ENCODE measurements around the gene CALY. TPM values are rescaled to one million over a fixed set of nuclear protein-coding genes. Genes with fewer than 3 reads are reported as not detected.
A peak's percentile ranks its signal among the peaks of the same experiment; 100 is the strongest.

The CALY gene
- total RNA-seq, 1 donor from 2014 or later, result 3.5 TPM

GRCh38 chr10:133328358-133329343 lies 8.0 kb downstream of the CALY start:
- TF ChIP-seq, protein P1, sequence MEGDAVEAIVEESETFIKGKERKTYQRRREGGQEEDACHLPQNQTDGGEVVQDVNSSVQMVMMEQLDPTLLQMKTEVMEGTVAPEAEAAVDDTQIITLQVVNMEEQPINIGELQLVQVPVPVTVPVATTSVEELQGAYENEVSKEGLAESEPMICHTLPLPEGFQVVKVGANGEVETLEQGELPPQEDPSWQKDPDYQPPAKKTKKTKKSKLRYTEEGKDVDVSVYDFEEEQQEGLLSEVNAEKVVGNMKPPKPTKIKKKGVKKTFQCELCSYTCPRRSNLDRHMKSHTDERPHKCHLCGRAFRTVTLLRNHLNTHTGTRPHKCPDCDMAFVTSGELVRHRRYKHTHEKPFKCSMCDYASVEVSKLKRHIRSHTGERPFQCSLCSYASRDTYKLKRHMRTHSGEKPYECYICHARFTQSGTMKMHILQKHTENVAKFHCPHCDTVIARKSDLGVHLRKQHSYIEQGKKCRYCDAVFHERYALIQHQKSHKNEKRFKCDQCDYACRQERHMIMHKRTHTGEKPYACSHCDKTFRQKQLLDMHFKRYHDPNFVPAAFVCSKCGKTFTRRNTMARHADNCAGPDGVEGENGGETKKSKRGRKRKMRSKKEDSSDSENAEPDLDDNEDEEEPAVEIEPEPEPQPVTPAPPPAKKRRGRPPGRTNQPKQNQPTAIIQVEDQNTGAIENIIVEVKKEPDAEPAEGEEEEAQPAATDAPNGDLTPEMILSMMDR (IDR thresholded peaks at IDR 0.05), result no peak
- H3K9me3 Mint-ChIP-seq (ENCODE audit: unreplicated experiment), result peaks cover 5% of the 10 kb centered on the region
- H3K4me3 Mint-ChIP-seq (ENCODE audit: unreplicated experiment), result no peak overlapping the region
- DNase-seq (ENCODE audit: extremely low spot score, unreplicated experiment), result no peak
- H3K4me1 Mint-ChIP-seq (ENCODE audit: unreplicated experiment), result peaks cover 45% of the 10 kb centered on the region
- H3K36me3 Mint-ChIP-seq (ENCODE audit: unreplicated experiment), result peaks cover 2% of the 10 kb centered on the region
- peaks cover 21% of the 10 kb centered on the region for H3K27me3 Mint-ChIP-seq (ENCODE audit: unreplicated experiment)
- peak overlapping the region; percentile 83 for H3K27ac Mint-ChIP-seq (ENCODE audit: unreplicated experiment)

GRCh38 chr10:133327651-133328357 lies 8.9 kb downstream of the CALY start:
- DNase-seq (ENCODE audit: extremely low spot score, unreplicated experiment), result no peak
- Mint-ChIP-seq H3K9me3 (ENCODE audit: unreplicated experiment) (peaks cover 5% of the 10 kb centered on the region), H3K36me3 (ENCODE audit: unreplicated experiment) (peaks cover 2% of the 10 kb centered on the region), H3K27ac (ENCODE audit: unreplicated experiment) (no peak overlapping the region), H3K4me3 (ENCODE audit: unreplicated experiment) (no peak overlapping the region), H3K4me1 (ENCODE audit: unreplicated experiment) (peaks cover 45% of the 10 kb centered on the region), H3K27me3 (ENCODE audit: unreplicated experiment) (peaks cover 14% of the 10 kb centered on the region)
- TF ChIP-seq, protein P1 (IDR thresholded peaks at IDR 0.05), result no peak

DNA sequence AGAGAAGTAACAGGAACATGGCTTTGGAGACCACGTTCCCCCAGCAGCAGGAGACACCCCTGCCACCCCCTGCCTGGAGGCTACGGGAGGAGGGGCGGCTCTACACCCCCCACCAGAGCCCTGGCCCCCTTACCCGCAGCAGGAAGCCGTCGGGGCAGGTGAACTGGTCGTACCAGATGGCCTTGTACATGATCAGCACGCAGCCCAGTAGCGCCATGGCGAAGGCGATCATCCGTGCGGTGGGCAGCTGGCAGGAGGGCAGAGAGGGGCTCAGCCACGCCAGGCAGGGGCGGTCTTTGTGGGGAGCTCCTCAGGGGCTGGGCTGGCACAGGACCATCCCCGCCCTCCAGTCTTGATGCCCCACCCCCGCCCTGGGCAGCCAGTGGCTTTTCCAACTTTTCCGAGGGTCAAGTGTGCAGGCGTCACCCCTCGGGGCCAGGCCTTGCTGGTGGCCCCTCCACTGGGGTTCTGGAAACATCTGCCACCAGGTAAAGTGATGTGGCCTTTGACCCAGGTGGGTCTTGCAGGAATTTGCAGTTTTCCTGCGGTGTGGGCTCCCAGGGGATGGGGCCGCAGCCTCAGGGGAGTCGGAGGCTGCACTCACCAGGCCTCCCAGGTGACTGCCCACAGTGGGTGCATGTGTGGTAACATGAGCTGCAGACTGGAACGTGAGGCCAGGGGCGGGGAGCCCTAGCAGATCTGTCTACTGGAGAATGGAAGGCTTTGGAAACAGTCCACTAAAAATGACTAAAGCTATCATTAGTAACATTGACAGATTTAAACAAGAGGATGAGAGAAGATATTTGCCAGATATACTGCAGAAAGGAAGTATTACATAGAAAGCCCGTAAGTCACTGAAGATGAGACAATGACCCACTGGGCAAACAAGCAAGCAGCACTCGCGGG lies 9.7 kb downstream of the CALY start:
- Mint-ChIP-seq H3K4me1 (ENCODE audit: unreplicated experiment) (peaks cover 45% of the 10 kb centered on the region), H3K27me3 (ENCODE audit: unreplicated experiment) (peaks cover 6% of the 10 kb centered on the region), H3K36me3 (ENCODE audit: unreplicated experiment) (no peaks in the 10 kb centered on the region), H3K4me3 (ENCODE audit: unreplicated experiment) (peak overlapping the region; percentile 70), H3K27ac (ENCODE audit: unreplicated experiment) (no peak overlapping the region), H3K9me3 (ENCODE audit: unreplicated experiment) (no peaks in the 10 kb centered on the region)
- DNase-seq (ENCODE audit: extremely low spot score, unreplicated experiment), result no peak
- TF ChIP-seq, protein P1 (IDR thresholded peaks at IDR 0.05), result no peak

GRCh38 chr10:133326223-133326551 lies 10.5 kb downstream of the CALY start:
- DNase-seq (ENCODE audit: extremely low spot score, unreplicated experiment), result no peak
- H3K4me1 Mint-ChIP-seq (ENCODE audit: unreplicated experiment), result peaks cover 45% of the 10 kb centered on the region
- TF ChIP-seq, protein P1 (IDR thresholded peaks at IDR 0.05), result no peak
- H3K27ac Mint-ChIP-seq (ENCODE audit: unreplicated experiment), result no peak overlapping the region
- H3K4me3 Mint-ChIP-seq (ENCODE audit: unreplicated experiment), result peak overlapping the region; percentile 70
- H3K27me3 Mint-ChIP-seq (ENCODE audit: unreplicated experiment), result no peaks in the 10 kb centered on the region
- no peaks in the 10 kb centered on the region for H3K36me3 Mint-ChIP-seq (ENCODE audit: unreplicated experiment)
- no peaks in the 10 kb centered on the region for H3K9me3 Mint-ChIP-seq (ENCODE audit: unreplicated experiment)

Measured in osteocyte (in vitro differentiated cells).